ENCODE measurements around the gene SPARCL1. TPM values are rescaled to one million over a fixed set of nuclear protein-coding genes. Genes with fewer than 3 reads are reported as not detected.

The SPARCL1 gene
- total RNA-seq, 1 donor from 2014 or later, result 441 TPM

Other genes starting within 250 kb of the SPARCL1 start
- gene HSD17B13, start 206.5 kb downstream of the SPARCL1 start, total RNA-seq, result 1.4 TPM
- 66.1 TPM for gene HSD17B11, start 138.2 kb downstream of the SPARCL1 start, total RNA-seq
- 29.4 TPM for gene NUDT9, start 106.8 kb downstream of the SPARCL1 start, total RNA-seq
- not detected for gene DSPP, start 79.2 kb upstream of the SPARCL1 start, total RNA-seq
- not detected for gene DMP1, start 120.9 kb upstream of the SPARCL1 start, total RNA-seq

Data from sciatic nerve (tissue), 1 donor.